Pancreas (tissue), 10 donors: ENCODE results near the gene TCF7. TPM values are rescaled to one million over a fixed set of nuclear protein-coding genes. Genes with fewer than 3 reads are reported as not detected.

Experiments used
- ATAC-seq, 4 donors: fragments of 200-7000 bp; cut with Tn5 transposase; one replicate each; pipeline versions ENCODE4 v1.8.0 to v1.9.1; 2020; ENCODE audit warnings: mild to moderate bottlenecking in 4 of 4, moderate library complexity in 4 of 4
- DNase-seq, 6 donors: peaks; one replicate each; pipeline ENCODE4 v3.0.0-alpha.2; 2020
- FAIRE-seq: peaks from 2 replicates; lab custom pipeline; 2012; peaks lifted over from hg19 to GRCh38; lab: Jason Lieb, UNC
- H3K27ac ChIP-seq, 4 donors: fragments of 200-600 bp; sonication (generic); 1 replicate in 3 of 4; 2 replicates in 1 of 4; pipeline versions ENCODE4 v1.5.0 to v1.8.0; 2020
- H3K27me3 ChIP-seq, 4 donors: fragments of 200-600 bp; one replicate each; pipeline ENCODE4 v1.8.0; 2021
- H3K36me3 ChIP-seq, 3 donors: fragments of 200-600 bp; sonication (generic) in 1 of 3; one replicate each; pipeline versions ENCODE4 v1.5.0 to v1.8.0; 2020 to 2021
- H3K4me1 ChIP-seq, 3 donors: fragments of 200-600 bp; one replicate each; pipeline ENCODE4 v1.8.0; 2021
- H3K4me3 ChIP-seq, 4 donors: fragments of 200-600 bp; sonication (generic) in 2 of 4; one replicate each; pipeline versions ENCODE4 v1.5.0 to v1.8.0; 2020 to 2021
- H3K9me3 ChIP-seq, 4 donors: fragments of 200-600 bp; one replicate each; pipeline ENCODE4 v1.8.0; 2021
- WGBS, 2 donors: extraction: QIAGEN DNeasy Blood & Tissue Kit; methylation state at CpG; one replicate each; pipeline ENCODE4 v1.1.7; 2013; 5-methylcytosine and 5-hydroxymethylcytosine counted together
- intact Hi-C, 3 donors: fragments of 100-400 bp; cut with DNase I; formaldehyde crosslinking; loops; one replicate each; pipeline versions ENCODE4 v1.11.1 to v1.14.2; 2022
- polyA plus RNA-seq, 2 donors: library from polyadenylated mRNA; stranded (reverse); fragments of 200-250 nt; gene quantifications; one replicate each; pipeline ENCODE4 v1.2.3, GENCODE V29; 2013
- total RNA-seq, 6 donors: library from RNA; stranded (reverse); fragmentation: NEBNext Ultra II Directional in 4 of 6; extraction: Animal tissue kit (Norgen Biotek cat#: 25700) in 4 of 6; gene quantifications; one replicate each; pipeline versions ENCODE4 v1.2.1 to v1.2.4, GENCODE V29; 2021 to 2023
- TF ChIP-seq, protein P1 (sequence below), 4 donors: fragments of 200-600 bp; sonication (generic) in 3 of 4; IDR thresholded peaks; one replicate each; pipeline versions ENCODE4 v1.5.0 to v1.8.0; 2021; ENCODE audit warnings: antibody characterized with exemption in 4 of 4
- donor health status: healthy with polysubstance abuse.
- donor health status: DM: no; HTN: no; CAD: no; lungs with moderate emphysema.
- donor health status: DM: no; HTN: no; CAD: no.
- donor health status: control.
- donor health status: control.
- donor health status: Bipolar disorder and iron deficiency.
- donor health status: DM: yes; HTN: yes; CAD: no.
- donor health status: DM: no; HTN: no; CAD: no.
- donor health status: DM: no; HTN: no; CAD: no.
- donor health status: DM: yes; HTN: yes; CAD: no.

TCF7 gene
- total and polyA plus RNA-seq, 8 donors, result 1.9 to 13.1 (median 6.9) TPM

DNA sequence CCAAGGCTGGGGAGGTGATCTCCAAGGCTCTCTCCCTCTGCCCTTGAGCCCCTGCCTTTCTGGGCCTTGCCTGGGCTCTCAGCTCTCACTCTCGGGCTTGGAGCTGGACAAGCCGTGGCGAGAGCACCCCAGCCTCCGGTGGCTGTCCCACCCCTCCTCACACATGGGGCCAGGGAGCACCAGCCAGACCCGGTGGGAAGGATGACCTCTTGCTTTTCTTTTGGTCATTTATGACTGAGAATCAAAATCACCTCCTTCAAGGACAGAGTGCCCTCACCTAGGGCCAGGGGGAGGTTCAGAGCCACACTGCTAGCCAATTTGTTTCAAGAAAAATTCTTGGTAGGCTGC is 14.1 kb downstream of the TCF7 start:
- Histone ChIP-seq H3K27ac (no peak overlapping the region), H3K9me3 (no peaks in the 10 kb centered on the region), H3K4me1 (peaks cover 4 to 24% (median 16%) of the 10 kb centered on the region in 3 donors), H3K4me3 (no peak overlapping the region), H3K27me3 (no peaks in the 10 kb centered on the region), H3K36me3 (no peaks in the 10 kb centered on the region)
- DNase-seq (peak in 1 of 6 donors; percentile 47), ATAC-seq (no peak), FAIRE-seq (no peak)
- WGBS, 2 donors, result 76 to 86% methylated on average over 5 of the region's 5 CpGs
- intact Hi-C loops, result no loop called here
- TF ChIP-seq, protein P1, sequence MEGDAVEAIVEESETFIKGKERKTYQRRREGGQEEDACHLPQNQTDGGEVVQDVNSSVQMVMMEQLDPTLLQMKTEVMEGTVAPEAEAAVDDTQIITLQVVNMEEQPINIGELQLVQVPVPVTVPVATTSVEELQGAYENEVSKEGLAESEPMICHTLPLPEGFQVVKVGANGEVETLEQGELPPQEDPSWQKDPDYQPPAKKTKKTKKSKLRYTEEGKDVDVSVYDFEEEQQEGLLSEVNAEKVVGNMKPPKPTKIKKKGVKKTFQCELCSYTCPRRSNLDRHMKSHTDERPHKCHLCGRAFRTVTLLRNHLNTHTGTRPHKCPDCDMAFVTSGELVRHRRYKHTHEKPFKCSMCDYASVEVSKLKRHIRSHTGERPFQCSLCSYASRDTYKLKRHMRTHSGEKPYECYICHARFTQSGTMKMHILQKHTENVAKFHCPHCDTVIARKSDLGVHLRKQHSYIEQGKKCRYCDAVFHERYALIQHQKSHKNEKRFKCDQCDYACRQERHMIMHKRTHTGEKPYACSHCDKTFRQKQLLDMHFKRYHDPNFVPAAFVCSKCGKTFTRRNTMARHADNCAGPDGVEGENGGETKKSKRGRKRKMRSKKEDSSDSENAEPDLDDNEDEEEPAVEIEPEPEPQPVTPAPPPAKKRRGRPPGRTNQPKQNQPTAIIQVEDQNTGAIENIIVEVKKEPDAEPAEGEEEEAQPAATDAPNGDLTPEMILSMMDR (IDR thresholded peaks at IDR 0.05), result no peak

DNA sequence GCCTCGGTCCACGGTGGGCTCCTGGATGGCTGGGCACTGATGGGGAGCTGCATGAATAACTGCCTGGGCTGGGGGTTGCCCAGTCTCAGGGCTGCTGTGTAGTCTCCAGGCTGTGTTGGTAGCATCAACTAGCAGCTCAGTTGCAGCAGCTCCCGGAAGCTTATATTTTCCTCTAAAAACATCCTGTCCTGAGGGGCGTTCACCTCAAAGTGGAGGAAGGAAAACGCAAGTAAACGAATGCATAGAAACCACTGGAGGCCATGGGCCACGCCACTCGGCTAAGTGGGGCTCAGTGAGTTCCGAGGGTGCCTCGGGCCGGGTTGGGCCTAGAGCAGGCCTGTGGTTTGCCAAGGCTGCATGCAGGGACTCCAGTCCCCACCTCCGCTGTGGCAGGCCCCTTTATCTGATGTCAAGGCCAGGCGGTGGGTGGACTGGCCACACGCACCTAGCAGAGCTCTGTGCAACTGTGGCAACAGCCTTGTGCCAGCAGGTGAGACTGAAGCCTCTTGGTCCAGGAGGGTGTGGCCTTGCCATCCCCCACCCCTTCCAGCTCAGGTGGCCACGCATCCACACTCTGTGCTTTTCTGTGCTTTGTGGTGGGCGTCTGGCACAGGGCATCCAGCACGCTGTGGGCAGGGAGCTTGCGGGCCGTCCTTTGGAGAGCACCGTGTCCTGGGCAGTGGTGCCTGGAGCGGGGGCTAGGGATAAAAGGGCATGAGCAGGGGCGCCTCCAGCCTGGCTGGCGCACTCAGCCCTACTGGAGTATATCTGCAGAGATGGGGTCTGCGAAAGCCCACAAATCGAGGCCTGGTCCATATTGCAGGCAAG is 15.1 kb downstream of the TCF7 start:
- Histone ChIP-seq H3K9me3 (no peaks in the 10 kb centered on the region), H3K4me3 (no peak overlapping the region), H3K4me1 (peaks cover 4 to 24% (median 16%) of the 10 kb centered on the region in 3 donors), H3K36me3 (peaks cover 0 to 10% (median 0%) of the 10 kb centered on the region in 3 donors), H3K27me3 (no peaks in the 10 kb centered on the region), H3K27ac (no peak overlapping the region)
- DNase-seq, result peak in 1 of 6 donors; percentile 67
- no peak for FAIRE-seq
- TF ChIP-seq, protein P1 (IDR thresholded peaks at IDR 0.05), result no peak
- ATAC-seq, result no peak
- 82% methylated on average over 25 of the region's 25 CpGs for WGBS, 2 donors
- intact Hi-C loops, result loop anchor here in 1 of 3 donors (10.0 kb wide), 1 partner anchor 85 kb away; no protein-coding TSS in a partner anchor

DNA sequence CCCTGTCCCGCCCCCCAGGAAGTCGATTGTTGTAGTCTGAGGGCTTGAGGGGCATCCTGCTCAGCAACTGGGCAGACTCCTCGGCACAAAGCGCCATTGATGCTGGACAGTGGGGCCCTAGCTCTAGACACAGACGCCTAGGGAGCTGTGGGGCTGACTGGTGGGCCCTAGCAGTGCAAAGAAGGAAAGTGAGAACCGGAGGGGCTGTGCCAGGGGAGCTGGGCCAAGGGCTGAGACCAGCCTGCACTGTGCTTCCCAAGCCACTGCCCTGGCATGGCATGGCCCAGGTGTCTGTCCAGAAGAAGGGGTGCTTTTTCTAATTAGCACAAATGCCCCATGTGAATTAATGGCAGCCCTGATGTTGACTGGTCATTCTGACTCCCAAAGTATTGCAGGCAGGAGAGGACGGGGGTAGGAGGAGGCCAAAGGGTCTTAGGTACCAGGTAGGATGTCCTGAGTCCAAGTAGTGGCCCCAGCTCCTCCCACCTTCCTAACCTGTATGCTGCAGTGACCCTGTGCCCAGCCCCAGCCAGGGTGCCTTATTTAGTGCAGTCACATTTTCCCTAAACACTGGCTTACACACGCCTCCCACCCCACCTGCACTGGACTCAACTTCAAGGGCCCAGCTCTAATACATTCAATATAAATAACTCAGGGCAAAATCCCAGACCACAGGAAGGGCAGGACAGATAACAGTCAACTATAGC is 15.9 kb downstream of the TCF7 start:
- intact Hi-C loops, result loop anchor here in 1 of 3 donors (10.0 kb wide), 1 partner anchor 86 kb away; no protein-coding TSS in a partner anchor
- TF ChIP-seq, protein P1 (IDR thresholded peaks at IDR 0.05), result no peak
- Histone ChIP-seq H3K4me1 (peaks cover 3 to 20% (median 14%) of the 10 kb centered on the region in 3 donors), H3K27ac (no peak overlapping the region), H3K4me3 (no peak overlapping the region), H3K27me3 (no peaks in the 10 kb centered on the region), H3K9me3 (no peaks in the 10 kb centered on the region), H3K36me3 (peaks cover 0 to 11% (median 0%) of the 10 kb centered on the region in 3 donors)
- DNase-seq (peak in 2 of 6 donors; percentile 23 to 28), ATAC-seq (no peak), FAIRE-seq (no peak)
- 88 to 89% methylated on average over 8 of the region's 8 CpGs for WGBS, 2 donors

DNA sequence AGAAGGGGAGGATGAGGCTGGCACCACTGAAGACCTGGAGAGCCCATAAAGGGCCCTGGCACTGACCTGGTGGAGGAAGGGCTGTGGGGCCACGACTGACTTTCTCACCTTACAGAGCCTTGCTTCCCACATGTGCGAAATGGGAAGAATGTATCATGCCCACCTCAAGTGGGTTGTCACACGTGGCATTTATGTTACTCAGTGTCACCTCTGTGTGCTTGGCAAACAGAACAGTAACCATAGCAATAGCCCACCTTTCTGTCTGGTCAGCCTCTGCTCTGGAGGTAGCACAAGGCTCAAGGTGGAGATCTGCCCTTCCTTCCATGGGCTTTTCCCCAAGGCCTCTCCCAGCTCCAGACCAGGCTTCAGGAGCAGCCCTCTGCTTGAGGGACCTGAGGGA is 16.7 kb downstream of the TCF7 start:
- Histone ChIP-seq H3K4me3 (no peak overlapping the region), H3K36me3 (peaks cover 0 to 11% (median 0%) of the 10 kb centered on the region in 3 donors), H3K27me3 (no peaks in the 10 kb centered on the region), H3K27ac (no peak overlapping the region), H3K9me3 (no peaks in the 10 kb centered on the region), H3K4me1 (peaks cover 0 to 13% (median 7%) of the 10 kb centered on the region in 3 donors)
- no peak for FAIRE-seq
- DNase-seq, result peak in 1 of 6 donors; percentile 34
- WGBS, 2 donors, result 77 to 91% methylated on average over 3 of the region's 3 CpGs
- no peak for ATAC-seq
- intact Hi-C loops, result loop anchor here in 1 of 3 donors (10.0 kb wide), 1 partner anchor 86 kb away; no protein-coding TSS in a partner anchor
- TF ChIP-seq, protein P1 (IDR thresholded peaks at IDR 0.05), result no peak
